Ovary (tissue), 3 donors: Measurements from ENCODE around the gene POLE.

ENCODE experiments used
- POLR2A ChIP-seq: fragments of 450-650 bp; IDR thresholded peaks from one replicate; pipeline ENCODE4 v1.6.1; 2017; ENCODE audit warnings: antibody characterized with exemption, mild to moderate bottlenecking, moderate library complexity
- TF ChIP-seq, protein P1 (sequence below), 3 donors: fragments of 450-650 bp in 2 of 3; fragments of 200-600 bp in 1 of 3; IDR thresholded peaks; one replicate each; pipeline versions ENCODE4 v1.5.1 to v1.8.0; 2016 to 2022; ENCODE audit warnings: antibody characterized with exemption in 3 of 3, mild to moderate bottlenecking in 1 of 3
- donor health status: DM: no; HTN: no; CAD: no.

DNA sequence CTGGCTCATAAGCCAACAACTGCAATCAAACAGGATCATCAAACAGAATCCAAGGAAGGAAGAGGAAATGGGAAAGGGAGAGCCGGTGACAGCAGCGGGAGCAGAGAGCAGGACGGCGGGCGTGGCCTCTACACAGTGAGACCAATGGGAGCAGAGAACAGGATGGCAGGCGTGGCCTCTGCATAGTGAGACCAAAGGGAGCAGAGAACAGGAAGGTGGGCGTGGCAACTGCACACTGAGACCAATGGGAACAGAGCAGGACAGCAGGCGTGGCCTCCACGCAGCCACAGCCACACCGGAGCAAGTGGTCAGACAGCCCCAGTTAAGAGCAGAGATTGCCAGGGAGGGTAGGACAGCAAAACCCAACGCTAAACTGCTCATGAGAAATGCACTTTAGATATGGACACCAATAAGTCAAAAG is 93.2 kb downstream of the POLE start:
- TF ChIP-seq, protein P1, sequence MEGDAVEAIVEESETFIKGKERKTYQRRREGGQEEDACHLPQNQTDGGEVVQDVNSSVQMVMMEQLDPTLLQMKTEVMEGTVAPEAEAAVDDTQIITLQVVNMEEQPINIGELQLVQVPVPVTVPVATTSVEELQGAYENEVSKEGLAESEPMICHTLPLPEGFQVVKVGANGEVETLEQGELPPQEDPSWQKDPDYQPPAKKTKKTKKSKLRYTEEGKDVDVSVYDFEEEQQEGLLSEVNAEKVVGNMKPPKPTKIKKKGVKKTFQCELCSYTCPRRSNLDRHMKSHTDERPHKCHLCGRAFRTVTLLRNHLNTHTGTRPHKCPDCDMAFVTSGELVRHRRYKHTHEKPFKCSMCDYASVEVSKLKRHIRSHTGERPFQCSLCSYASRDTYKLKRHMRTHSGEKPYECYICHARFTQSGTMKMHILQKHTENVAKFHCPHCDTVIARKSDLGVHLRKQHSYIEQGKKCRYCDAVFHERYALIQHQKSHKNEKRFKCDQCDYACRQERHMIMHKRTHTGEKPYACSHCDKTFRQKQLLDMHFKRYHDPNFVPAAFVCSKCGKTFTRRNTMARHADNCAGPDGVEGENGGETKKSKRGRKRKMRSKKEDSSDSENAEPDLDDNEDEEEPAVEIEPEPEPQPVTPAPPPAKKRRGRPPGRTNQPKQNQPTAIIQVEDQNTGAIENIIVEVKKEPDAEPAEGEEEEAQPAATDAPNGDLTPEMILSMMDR (IDR thresholded peaks at IDR 0.05), result no peak
- no peak for TF ChIP-seq POLR2A
